K562 (cell line): ENCODE results near the gene ADRM1. TPM values are rescaled to one million over a fixed set of nuclear protein-coding genes. Genes with fewer than 3 reads are reported as not detected.

Experiments
- ATF1 ChIP-seq, 2 experiments: fragments of 450-650 bp in 1 of 2; IDR thresholded peaks; 2 replicates each; pipeline ENCODE4 v1.6.1; 2016; ENCODE audit warnings: missing compliant biosample characterization in 1 of 2, missing genetic modification characterization in 1 of 2
- CTBP1 ChIP-seq: fragments of 450-650 bp; IDR thresholded peaks from 2 replicates; pipeline ENCODE4 v1.6.1; 2016; ENCODE audit warnings: borderline replicate concordance
- DACH1 ChIP-seq: fragments of 450-650 bp; IDR thresholded peaks from 2 replicates; pipeline ENCODE4 v1.6.1; 2018; ENCODE audit not compliant: partially characterized antibody
- DEAF1 ChIP-seq: fragments of 450-650 bp; formaldehyde crosslinking; IDR thresholded peaks from 2 replicates; pipeline ENCODE4 v1.4.0; 2020; ENCODE audit warnings: mild to moderate bottlenecking, moderate library complexity
- DPF2 ChIP-seq: fragments of 450-650 bp; IDR thresholded peaks from 2 replicates; pipeline ENCODE4 v1.6.1; 2016
- FOSL1 ChIP-seq: fragments of 200-800 bp; sonication (Bioruptor generic); conservative IDR thresholded peaks from 2 replicates; pipeline ENCODE4 v1.6.1; 2016; ENCODE audit warnings: missing genetic modification characterization, missing compliant biosample characterization
- GABPB1 ChIP-seq: sonication (generic); formaldehyde crosslinking; IDR thresholded peaks from 2 replicates; pipeline ENCODE4 v1.8.0; 2022; ENCODE audit warnings: mild to moderate bottlenecking, missing genetic modification reagents
- GATAD2A ChIP-seq: fragments of 450-650 bp; IDR thresholded peaks from 2 replicates; pipeline ENCODE4 v1.6.1; 2017
- HDAC2 ChIP-seq: fragments of 450-650 bp; IDR thresholded peaks from 2 replicates; pipeline ENCODE4 v1.6.1; 2016; ENCODE audit warnings: mild to moderate bottlenecking
- MAZ ChIP-seq, 2 experiments: fragments of 450-650 bp in 1 of 2; sonication (generic) in 1 of 2; formaldehyde crosslinking; IDR thresholded peaks in 1 of 2; conservative IDR thresholded peaks in 1 of 2; 2 replicates each; pipeline versions ENCODE4 v1.4.0 to v1.5.0; 2020; ENCODE audit warnings: mild to moderate bottlenecking in 1 of 2, missing genetic modification reagents in 1 of 2
- MBD2 ChIP-seq: sonication (generic); IDR thresholded peaks from 2 replicates; pipeline ENCODE4 v1.6.1; 2016; ENCODE audit warnings: low read depth, borderline replicate concordance
- NR4A1 ChIP-seq, 2 experiments: fragments of 250-450 bp in 1 of 2; fragments of 450-650 bp in 1 of 2; sonication (Bioruptor Pico) in 1 of 2; IDR thresholded peaks; 2 replicates each; pipeline versions ENCODE4 v1.4.0 to v1.6.1; 2016 to 2020; ENCODE audit warnings: mild to moderate bottlenecking in 2 of 2, missing compliant biosample characterization in 1 of 2, missing genetic modification characterization in 1 of 2, moderate library complexity in 1 of 2
- POLR2AphosphoS5 ChIP-seq: IDR thresholded peaks from 2 replicates; pipeline ENCODE4 v1.6.1; 2011; ENCODE audit warnings: mild to moderate bottlenecking, low read depth, low read length, moderate library complexity; ENCODE audit not compliant: control insufficient read depth, insufficient read depth
- RB1 ChIP-seq: fragments of 450-650 bp; IDR thresholded peaks from 2 replicates; pipeline ENCODE4 v1.6.1; 2017; ENCODE audit warnings: low read depth, mild to moderate bottlenecking
- RBFOX2 ChIP-seq: fragments of 200-400 bp; formaldehyde crosslinking; IDR thresholded peaks from 2 replicates; pipeline ENCODE4 v1.6.1; 2017; ENCODE audit warnings: low read depth, mild to moderate bottlenecking, low read length, moderate library complexity
- SMAD4 ChIP-seq: fragments of 250-450 bp; sonication (Bioruptor Pico); conservative IDR thresholded peaks from 2 replicates; pipeline ENCODE4 v1.8.0; 2021; ENCODE audit warnings: inconsistent platforms, mild to moderate bottlenecking, moderate library complexity
- SMARCE1 ChIP-seq: fragments of 450-650 bp; IDR thresholded peaks from 2 replicates; pipeline ENCODE4 v1.7.1; 2016; ENCODE audit warnings: mild to moderate bottlenecking
- SOX6 ChIP-seq: fragments of 450-650 bp; IDR thresholded peaks from 2 replicates; pipeline ENCODE4 v1.6.1; 2014; ENCODE audit warnings: mild to moderate bottlenecking
- SRSF9 ChIP-seq: fragments of 200-400 bp; formaldehyde crosslinking; IDR thresholded peaks from 2 replicates; pipeline ENCODE4 v1.6.1; 2017; ENCODE audit warnings: low read depth, low read length, borderline replicate concordance
- STAT5A ChIP-seq: IDR thresholded peaks from 2 replicates; pipeline ENCODE4 v1.6.1; 2012; ENCODE audit warnings: low read length, inconsistent platforms, borderline replicate concordance
- TAL1 ChIP-seq: fragments of 450-650 bp; IDR thresholded peaks from 2 replicates; pipeline ENCODE4 v1.6.1; 2016; ENCODE audit warnings: mild to moderate bottlenecking
- TRIM24 ChIP-seq, 2 experiments: fragments of 450-650 bp; IDR thresholded peaks; 2 replicates each; pipeline ENCODE4 v1.6.1; 2016
- YBX1 ChIP-seq: fragments of 450-650 bp; IDR thresholded peaks from 2 replicates; pipeline ENCODE4 v1.7.1; 2016; ENCODE audit warnings: mild to moderate bottlenecking
- ZBTB33 ChIP-seq: sonication (generic); formaldehyde crosslinking; IDR thresholded peaks from 2 replicates; pipeline ENCODE4 v1.8.1; 2023; ENCODE audit warnings: mild to moderate bottlenecking, missing genetic modification reagents
- ZNF280A ChIP-seq: fragments of 450-650 bp; IDR thresholded peaks from 2 replicates; pipeline ENCODE4 v1.6.1; 2018; ENCODE audit warnings: mild to moderate bottlenecking, low read depth; ENCODE audit not compliant: partially characterized antibody
- polyA plus RNA-seq, 8 experiments: library from polyadenylated mRNA; depleted of rRNA in 4 of 8; stranded (reverse) in 5 of 8; unstranded in 3 of 8; fragments of >200 nt; fragmentation: Nextera tagmentation in 2 of 8; fragmentation: Illumina TruSeq in 1 of 8; extraction: Ambion mirVana in 2 of 8; extraction: Trizol in 1 of 8; gene quantifications; 2 replicates each; pipeline versions ENCODE4 v1.2.1 to v1.2.3, GENCODE V29; 2011 to 2014; ENCODE audit warnings: inconsistent platforms in 1 of 8, missing spikeins in 1 of 8
- total RNA-seq, 7 experiments: library from RNA; depleted of rRNA in 6 of 7; stranded (reverse); fragments of >200 nt in 6 of 7; fragmentation: Illumina TruSeq in 2 of 7; extraction: Trizol in 2 of 7; gene quantifications; 2 replicates each; pipeline versions ENCODE4 v1.2.1 to v1.2.3, GENCODE V29; 2011 to 2021; ENCODE audit warnings: low replicate concordance in 1 of 7

The ADRM1 gene
- total and polyA plus RNA-seq, 9 of the 15 experiments (the other 6 are each of a cell fraction or from before 2014, with no cell fraction given), result 5.0 to 223 (median 67.4) TPM

GRCh38 chr20:62357187-62357667, 54.4 kb downstream of the ADRM1 start (continued):
- TF ChIP-seq MAZ (CRISPR knock-in tag; conservative IDR thresholded peaks at IDR 0.05 in 1 of 2, IDR thresholded peaks at IDR 0.05 in 1 of 2) (peak; percentile 76 to 89), SMARCE1 (peak; percentile 85), TAL1 (peak; percentile 84), CTBP1 (peak; percentile 59; the same call in 1 of the 2 replicates), DPF2 (peak; percentile 93), DACH1 (peak; percentile 66), RBFOX2 (peak; percentile 59), TRIM24 (IDR thresholded peaks at IDR 0.05) (peak in 1 of 2 experiments; percentile 28; a peak in 1 of 4 replicates), SMAD4 (CRISPR knock-in tag) (peak; percentile 71), RB1 (peak; percentile 6; the same call in 1 of the 2 replicates), SRSF9 (no peak), GABPB1 (CRISPR knock-in tag) (peak; percentile 61; the same call in 1 of the 2 replicates), YBX1 (no peak), HDAC2 (peak; percentile 68; the same call in 1 of the 2 replicates), ZBTB33 (CRISPR knock-in tag) (peak; percentile 62), FOSL1 (tag) (peak; percentile 70), ZNF280A (no peak), GATAD2A (peak; percentile 96), NR4A1 (CRISPR knock-in tag; IDR thresholded peaks at IDR 0.05) (no peak), NR4A1 (tag; IDR thresholded peaks at IDR 0.05) (0 out of 2 replicates have a peak, but pooled peaks have one; percentile 38), POLR2AphosphoS5 (peak; percentile 63), DEAF1 (CRISPR knock-in tag) (no peak), MBD2 (0 out of 2 replicates have a peak, but pooled peaks have one; percentile 38), ATF1 (CRISPR knock-in tag; IDR thresholded peaks at IDR 0.05) (no peak), ATF1 (tag; IDR thresholded peaks at IDR 0.05) (0 out of 2 replicates have a peak, but pooled peaks have one; percentile 24), STAT5A (peak; percentile 56; the same call in 1 of the 2 replicates), SOX6 (peak; percentile 36; the same call in 1 of the 2 replicates)
